SK-N-MC (cell line): ENCODE results near the gene SEC31B.

ENCODE experiments used
- EZH2 ChIP-seq: fragments of 200-600 bp; sonication (generic); IDR thresholded peaks from one replicate; pipeline ENCODE4 v1.6.1; 2017; ENCODE audit warnings: antibody characterized with exemption
- FOXP2 ChIP-seq: optimal IDR thresholded peaks from 2 replicates; pipeline ENCODE3; 2011; ENCODE audit warnings: mild to moderate bottlenecking, moderate library complexity; ENCODE audit not compliant: insufficient read depth; ENCODE audit errors: extremely low read length, control extremely low read depth
- POLR2AphosphoS5 ChIP-seq: IDR thresholded peaks from 2 replicates; pipeline ENCODE4 v1.6.1; 2012; ENCODE audit warnings: mild to moderate bottlenecking, low read depth, low read length, borderline replicate concordance

- TF ChIP-seq EZH2 = no peak
- TF ChIP-seq POLR2AphosphoS5 = no peak
- TF ChIP-seq FOXP2 = no peak
These were observed 36.9 kb downstream of the SEC31B start for GRCh38 chr10:100482834-100483185.
